Tibial nerve (tissue), 4 donors: Measurements from ENCODE around the gene BID. TPM values are rescaled to one million over a fixed set of nuclear protein-coding genes. Genes with fewer than 3 reads are reported as not detected.

ENCODE experiments used
- DNase-seq, 2 donors: peaks; one replicate each; pipeline ENCODE4 v3.0.0-alpha.2; 2019; ENCODE audit warnings: low spot score in 2 of 2
- H3K27ac ChIP-seq, 4 donors: fragments of 200-600 bp; sonication (generic) in 3 of 4; one replicate each; pipeline ENCODE4 v1.5.1; 2017 to 2019; ENCODE audit warnings: mild to moderate bottlenecking in 1 of 4
- H3K27me3 ChIP-seq, 2 donors: fragments of 200-600 bp; sonication (generic) in 1 of 2; one replicate each; pipeline versions ENCODE4 v1.5.1 to v1.6.0; 2017 to 2019
- H3K36me3 ChIP-seq, 3 donors: fragments of 200-600 bp; sonication (generic); one replicate each; pipeline ENCODE4 v1.5.1; 2018 to 2019
- H3K4me1 ChIP-seq, 4 donors: fragments of 200-600 bp; sonication (generic) in 3 of 4; one replicate each; pipeline ENCODE4 v1.5.1; 2017 to 2019
- H3K4me3 ChIP-seq, 4 donors: fragments of 200-600 bp; sonication (generic) in 3 of 4; one replicate each; pipeline ENCODE4 v1.5.1; 2017 to 2019; ENCODE audit warnings: mild to moderate bottlenecking in 1 of 4, moderate library complexity in 1 of 4
- H3K9me3 ChIP-seq, 4 donors: fragments of 200-600 bp; sonication (generic) in 3 of 4; one replicate each; pipeline ENCODE4 v1.5.1; 2017 to 2019
- CTCF ChIP-seq, 5 experiments: fragments of 200-600 bp in 3 of 5; fragments of 450-650 bp in 2 of 5; sonication (generic) in 3 of 5; IDR thresholded peaks; one replicate each; pipeline ENCODE4 v1.5.1; 2016 to 2019; ENCODE audit warnings: antibody characterized with exemption in 5 of 5, mild to moderate bottlenecking in 3 of 5, moderate library complexity in 2 of 5
- EP300 ChIP-seq, 2 donors: sonication (generic); formaldehyde crosslinking; IDR thresholded peaks; one replicate each; pipeline ENCODE4 v1.6.1; 2017; ENCODE audit warnings: antibody characterized with exemption in 2 of 2, mild to moderate bottlenecking in 1 of 2
- POLR2A ChIP-seq, 2 donors: fragments of 450-650 bp; IDR thresholded peaks; one replicate each; pipeline ENCODE4 v1.6.1; 2017; ENCODE audit warnings: antibody characterized with exemption in 2 of 2, mild to moderate bottlenecking in 2 of 2, moderate library complexity in 2 of 2
- WGBS, 2 donors: methylation state at CpG; one replicate each; pipeline ENCODE4 v1.1.5; 2018; 5-methylcytosine and 5-hydroxymethylcytosine counted together
- total RNA-seq, 4 donors: library from RNA; depleted of rRNA; stranded (reverse); fragments of >200 nt; gene quantifications; one replicate each; pipeline ENCODE4 v1.1.0, GENCODE V29; 2016

The BID gene
- total RNA-seq, 4 donors from 2014 or later: 6.3 to 47.1 (median 13.7) TPM

- WGBS, 2 donors: 92 to 93% methylated on average over 21 of the region's 21 CpGs
- no peak for DNase-seq
Measured at GRCh38 chr22:17738386-17739128, 35.7 kb downstream of the BID start.

GRCh38 chr22:17734187-17734586, 40.1 kb downstream of the BID start:
- WGBS, 2 donors: 64 to 78% methylated on average over 4 of the region's 4 CpGs
- no peaks in the 10 kb centered on the region for H3K27me3 ChIP-seq
- no peak for DNase-seq
- no peak overlapping the region for H3K4me3 ChIP-seq
- no peak for TF ChIP-seq POLR2A (IDR thresholded peaks at IDR 0.05)
- TF ChIP-seq CTCF (IDR thresholded peaks at IDR 0.05): no peak
- TF ChIP-seq EP300 (IDR thresholded peaks at IDR 0.05): no peak
- H3K4me1 ChIP-seq: no peaks in the 10 kb centered on the region
- H3K36me3 ChIP-seq: peaks cover 0 to 76% (median 0%) of the 10 kb centered on the region in 3 donors
- H3K27ac ChIP-seq: no peak overlapping the region
- no peaks in the 10 kb centered on the region for H3K9me3 ChIP-seq

More at GRCh38 chr22:17738386-17739128, 35.7 kb downstream of the BID start:
- peaks cover 0 to 4% (median 1%) of the 10 kb centered on the region in 4 donors for H3K4me1 ChIP-seq
- TF ChIP-seq POLR2A (IDR thresholded peaks at IDR 0.05): no peak
- no peak for TF ChIP-seq CTCF (IDR thresholded peaks at IDR 0.05)
- TF ChIP-seq EP300 (IDR thresholded peaks at IDR 0.05): no peak
- H3K36me3 ChIP-seq: peaks cover 0 to 33% (median 0%) of the 10 kb centered on the region in 3 donors
- no peak overlapping the region for H3K27ac ChIP-seq
- H3K27me3 ChIP-seq: no peaks in the 10 kb centered on the region
- H3K4me3 ChIP-seq: no peak overlapping the region
- no peaks in the 10 kb centered on the region for H3K9me3 ChIP-seq

GRCh38 chr22:17733466-17733865, 40.8 kb downstream of the BID start:
- Histone ChIP-seq H3K27ac (no peak overlapping the region), H3K36me3 (peaks cover 0 to 82% (median 0%) of the 10 kb centered on the region in 3 donors), H3K4me1 (no peaks in the 10 kb centered on the region), H3K4me3 (no peak overlapping the region), H3K27me3 (no peaks in the 10 kb centered on the region), H3K9me3 (no peaks in the 10 kb centered on the region)
- TF ChIP-seq EP300 (IDR thresholded peaks at IDR 0.05) (no peak), POLR2A (IDR thresholded peaks at IDR 0.05) (no peak), CTCF (IDR thresholded peaks at IDR 0.05) (no peak)
- no peak for DNase-seq
- WGBS, 2 donors: 25 to 51% methylated on average over 3 of the region's 3 CpGs

GRCh38 chr22:17732251-17732854, 41.9 kb downstream of the BID start:
- Histone ChIP-seq H3K4me3 (no peak overlapping the region), H3K27me3 (no peaks in the 10 kb centered on the region), H3K27ac (no peak overlapping the region), H3K9me3 (no peaks in the 10 kb centered on the region), H3K36me3 (peaks cover 0 to 83% (median 0%) of the 10 kb centered on the region in 3 donors), H3K4me1 (no peaks in the 10 kb centered on the region)
- DNase-seq: no peak
- TF ChIP-seq POLR2A (IDR thresholded peaks at IDR 0.05) (no peak), EP300 (IDR thresholded peaks at IDR 0.05) (no peak), CTCF (IDR thresholded peaks at IDR 0.05) (no peak)
- 89 to 96% methylated on average over 2 of the region's 2 CpGs for WGBS, 2 donors

DNA sequence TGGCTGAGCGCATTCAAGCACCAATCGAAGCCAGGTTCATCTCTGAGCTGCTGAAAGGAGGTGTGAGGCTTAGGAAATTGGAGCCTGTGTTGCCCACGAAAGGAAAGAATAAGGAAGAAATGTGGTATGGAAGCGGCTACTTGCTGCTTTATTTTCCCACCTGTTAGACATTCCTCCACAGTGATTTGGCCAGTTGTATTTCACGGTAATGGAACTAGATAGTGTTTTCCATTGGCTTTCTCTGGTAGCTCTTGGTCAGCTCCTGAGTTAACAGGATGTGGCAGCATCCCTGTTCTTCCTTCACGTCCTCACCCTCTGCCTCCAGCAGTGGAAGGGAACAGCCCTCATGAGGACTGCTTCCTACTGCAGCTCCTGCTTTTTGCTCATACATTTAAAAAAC, 44.7 kb downstream of the BID start:
- Histone ChIP-seq H3K9me3 (no peaks in the 10 kb centered on the region), H3K4me1 (peaks cover 0 to 17% (median 4%) of the 10 kb centered on the region in 4 donors), H3K4me3 (no peak overlapping the region), H3K27me3 (no peaks in the 10 kb centered on the region), H3K36me3 (peaks cover 0 to 80% (median 0%) of the 10 kb centered on the region in 3 donors), H3K27ac (no peak overlapping the region)
- TF ChIP-seq CTCF (IDR thresholded peaks at IDR 0.05) (no peak), EP300 (IDR thresholded peaks at IDR 0.05) (no peak), POLR2A (IDR thresholded peaks at IDR 0.05) (no peak)
- 81 to 89% methylated on average over 6 of the region's 6 CpGs for WGBS, 2 donors
- DNase-seq: no peak
